Bronchial epithelial cell (primary cell): ENCODE measurements around the gene IL18RAP. TPM values are rescaled to one million over a fixed set of nuclear protein-coding genes. Genes with fewer than 3 reads are reported as not detected.

ENCODE experiments used
- DNase-seq: peaks from one replicate; pipeline ENCODE4 v3.0.0-alpha.2; 2010; ENCODE audit warnings: low read depth
- FAIRE-seq: peaks from 2 replicates; lab custom pipeline; 2011; peaks lifted over from hg19 to GRCh38; lab: Jason Lieb, UNC
- H3K27me3 ChIP-seq: 2 replicates; pipeline ENCODE4 v1.5.1; 2011; ENCODE audit warnings: low read length; ENCODE audit not compliant: control insufficient read depth, insufficient read depth
- H3K36me3 ChIP-seq: 2 replicates; pipeline ENCODE4 v1.5.1; 2011; ENCODE audit warnings: low read length; ENCODE audit not compliant: control insufficient read depth, insufficient read depth
- H3K4me3 ChIP-seq: 2 replicates; pipeline ENCODE4 v1.5.1; 2011; ENCODE audit warnings: mild to moderate bottlenecking, low read depth, low read length, control low read depth
- total RNA-seq: library from RNA; depleted of rRNA; stranded (reverse); fragments of >200 nt; gene quantifications from 2 replicates; pipeline ENCODE4 v1.2.1, GENCODE V29; 2014
- TF ChIP-seq, protein P1 (sequence below): IDR thresholded peaks from 2 replicates; pipeline ENCODE4 v1.5.1; 2011; ENCODE audit warnings: mild to moderate bottlenecking, moderate library complexity, low read length, control low read depth, inconsistent platforms; ENCODE audit not compliant: insufficient read depth, severe bottlenecking

IL18RAP gene
- total RNA-seq, 1 donor from 2014 or later, result not detected

GRCh38 chr2:102386867-102387541, 36.0 kb upstream of the IL18RAP start:
- TF ChIP-seq, protein P1, sequence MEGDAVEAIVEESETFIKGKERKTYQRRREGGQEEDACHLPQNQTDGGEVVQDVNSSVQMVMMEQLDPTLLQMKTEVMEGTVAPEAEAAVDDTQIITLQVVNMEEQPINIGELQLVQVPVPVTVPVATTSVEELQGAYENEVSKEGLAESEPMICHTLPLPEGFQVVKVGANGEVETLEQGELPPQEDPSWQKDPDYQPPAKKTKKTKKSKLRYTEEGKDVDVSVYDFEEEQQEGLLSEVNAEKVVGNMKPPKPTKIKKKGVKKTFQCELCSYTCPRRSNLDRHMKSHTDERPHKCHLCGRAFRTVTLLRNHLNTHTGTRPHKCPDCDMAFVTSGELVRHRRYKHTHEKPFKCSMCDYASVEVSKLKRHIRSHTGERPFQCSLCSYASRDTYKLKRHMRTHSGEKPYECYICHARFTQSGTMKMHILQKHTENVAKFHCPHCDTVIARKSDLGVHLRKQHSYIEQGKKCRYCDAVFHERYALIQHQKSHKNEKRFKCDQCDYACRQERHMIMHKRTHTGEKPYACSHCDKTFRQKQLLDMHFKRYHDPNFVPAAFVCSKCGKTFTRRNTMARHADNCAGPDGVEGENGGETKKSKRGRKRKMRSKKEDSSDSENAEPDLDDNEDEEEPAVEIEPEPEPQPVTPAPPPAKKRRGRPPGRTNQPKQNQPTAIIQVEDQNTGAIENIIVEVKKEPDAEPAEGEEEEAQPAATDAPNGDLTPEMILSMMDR, result no peak
- FAIRE-seq (no peak), DNase-seq (no peak)
- H3K27me3 ChIP-seq, result no peaks in the 10 kb centered on the region
- H3K4me3 ChIP-seq, result no peak overlapping the region
- H3K36me3 ChIP-seq, result no peaks in the 10 kb centered on the region

- FAIRE-seq, result peak; percentile 79
- H3K4me3 ChIP-seq, result no peak overlapping the region
Measured at GRCh38 chr2:102387763-102388546, 35.0 kb upstream of the IL18RAP start.

GRCh38 chr2:102391565-102391964, 31.4 kb upstream of the IL18RAP start:
- DNase-seq (no peak), FAIRE-seq (no peak)
- TF ChIP-seq, protein P1, result no peak
- H3K27me3 ChIP-seq, result no peaks in the 10 kb centered on the region
- no peaks in the 10 kb centered on the region for H3K36me3 ChIP-seq
- no peak overlapping the region for H3K4me3 ChIP-seq

More at GRCh38 chr2:102387763-102388546, 35.0 kb upstream of the IL18RAP start:
- TF ChIP-seq, protein P1, result no peak
- Histone ChIP-seq H3K27me3 (no peaks in the 10 kb centered on the region), H3K36me3 (no peaks in the 10 kb centered on the region)
- no peak for DNase-seq

DNA sequence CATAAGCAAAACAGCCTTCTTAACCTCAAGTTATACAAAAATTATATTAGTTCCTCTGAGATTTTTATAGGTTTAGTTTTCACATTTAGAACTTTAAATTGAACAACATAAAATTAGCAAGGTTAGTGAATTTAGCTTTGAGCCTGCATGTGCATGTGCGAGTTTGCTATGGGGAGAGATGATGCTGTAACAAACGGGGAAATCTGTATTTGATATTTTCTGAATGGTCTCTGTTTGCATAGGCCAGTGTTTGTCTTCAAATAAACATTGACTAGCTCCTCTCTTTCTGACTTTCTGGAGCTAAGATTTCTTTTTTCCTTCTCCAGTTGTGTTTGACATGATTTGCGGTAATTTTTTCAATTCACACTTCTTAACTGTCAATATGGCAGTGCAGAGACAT, 30.9 kb upstream of the IL18RAP start:
- Histone ChIP-seq H3K4me3 (no peak overlapping the region), H3K36me3 (no peaks in the 10 kb centered on the region), H3K27me3 (no peaks in the 10 kb centered on the region)
- FAIRE-seq (no peak), DNase-seq (no peak)
- TF ChIP-seq, protein P1, result no peak

GRCh38 chr2:102392942-102393341, 30.0 kb upstream of the IL18RAP start:
- no peaks in the 10 kb centered on the region for H3K27me3 ChIP-seq
- peak; percentile 59 for DNase-seq
- H3K4me3 ChIP-seq, result no peak overlapping the region
- H3K36me3 ChIP-seq, result no peaks in the 10 kb centered on the region
- no peak for FAIRE-seq
- TF ChIP-seq, protein P1, result no peak
